EH (cell line): ENCODE data around the gene PLCL2.

ENCODE experiments used
- DNase-seq: peaks from one replicate; pipeline ENCODE4 v3.0.0-alpha.2; 2015; ENCODE audit warnings: low read depth

PLCL2 gene

DNA sequence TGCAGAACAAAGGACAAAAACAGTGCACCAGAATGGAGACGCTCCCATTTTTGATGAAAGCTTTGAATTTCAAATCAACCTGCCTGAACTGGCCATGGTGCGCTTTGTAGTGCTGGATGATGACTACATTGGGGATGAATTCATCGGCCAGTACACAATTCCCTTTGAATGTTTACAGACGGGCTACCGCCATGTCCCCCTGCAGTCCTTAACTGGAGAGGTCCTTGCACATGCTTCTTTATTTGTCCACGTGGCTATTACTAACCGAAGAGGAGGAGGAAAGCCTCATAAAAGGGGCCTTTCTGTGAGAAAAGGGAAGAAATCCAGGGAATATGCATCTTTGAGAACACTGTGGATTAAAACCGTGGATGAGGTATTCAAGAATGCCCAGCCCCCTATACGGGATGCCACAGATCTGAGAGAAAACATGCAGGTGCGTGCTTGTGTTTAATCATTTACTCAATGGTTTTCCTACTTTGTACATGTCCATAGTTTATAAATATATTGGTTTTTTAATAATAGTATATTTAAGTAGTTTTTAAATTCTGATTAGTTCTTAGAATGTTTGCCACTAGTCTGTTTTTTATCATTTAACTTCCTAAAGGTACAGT, 127.1 kb downstream of the PLCL2 start:
- DNase-seq, result no peak

DNA sequence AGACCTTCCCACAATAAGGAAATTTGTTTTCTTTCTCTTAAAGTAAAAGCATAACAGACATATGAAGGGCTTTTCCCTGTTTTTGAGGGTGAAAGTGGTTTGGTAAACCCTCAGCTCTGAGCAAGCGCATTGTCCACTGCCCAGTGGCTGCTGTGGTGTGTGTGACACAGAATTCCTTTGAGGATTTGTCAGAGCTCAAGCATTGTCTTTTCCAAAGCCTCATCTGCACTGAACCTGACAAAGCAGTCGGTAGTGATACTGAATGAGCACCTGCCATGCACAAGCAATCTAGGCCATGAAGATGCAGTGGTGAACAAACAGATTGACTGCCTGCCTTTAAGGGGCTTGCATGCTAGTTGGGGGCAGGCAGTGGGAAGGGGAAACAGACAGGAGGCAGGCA, 128.3 kb downstream of the PLCL2 start:
- DNase-seq, result no peak

DNA sequence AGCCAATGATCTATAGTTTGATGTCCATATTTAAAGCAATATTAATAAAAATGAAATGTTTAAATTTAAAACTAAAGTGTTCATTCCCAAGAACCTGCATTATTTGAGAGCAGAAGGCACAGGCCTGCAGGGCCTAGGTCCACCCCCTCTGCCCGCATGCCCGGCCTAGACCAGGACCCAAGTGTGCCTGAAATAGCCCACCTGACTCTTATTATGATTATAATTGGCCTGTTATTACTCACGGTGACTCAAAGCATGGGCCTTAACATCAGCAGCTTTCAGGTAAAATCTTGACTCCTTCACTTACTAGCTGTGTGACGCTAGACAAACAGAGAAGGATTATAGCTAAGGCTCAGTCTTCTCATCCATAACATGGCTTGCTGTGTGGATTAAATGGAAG, 128.8 kb downstream of the PLCL2 start:
- no peak for DNase-seq

DNA sequence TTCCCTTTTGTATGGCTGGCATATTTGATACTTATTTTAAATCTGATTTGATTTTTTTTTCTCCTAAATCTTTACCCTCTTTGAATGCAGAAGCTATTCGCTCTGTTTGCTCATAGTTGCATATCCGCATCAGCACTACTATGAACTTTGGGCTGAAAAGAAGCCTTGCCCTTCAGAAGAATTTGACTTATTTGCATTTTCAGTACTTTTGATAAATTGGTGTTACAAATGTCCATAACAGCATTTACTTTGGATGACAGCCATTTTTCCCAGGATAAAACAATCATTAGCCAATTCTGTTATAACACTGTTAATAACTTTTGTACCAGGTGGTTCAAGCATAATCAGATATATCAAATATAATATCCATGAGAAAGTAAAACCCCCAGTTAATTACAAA, 129.5 kb downstream of the PLCL2 start:
- DNase-seq, result no peak

DNA sequence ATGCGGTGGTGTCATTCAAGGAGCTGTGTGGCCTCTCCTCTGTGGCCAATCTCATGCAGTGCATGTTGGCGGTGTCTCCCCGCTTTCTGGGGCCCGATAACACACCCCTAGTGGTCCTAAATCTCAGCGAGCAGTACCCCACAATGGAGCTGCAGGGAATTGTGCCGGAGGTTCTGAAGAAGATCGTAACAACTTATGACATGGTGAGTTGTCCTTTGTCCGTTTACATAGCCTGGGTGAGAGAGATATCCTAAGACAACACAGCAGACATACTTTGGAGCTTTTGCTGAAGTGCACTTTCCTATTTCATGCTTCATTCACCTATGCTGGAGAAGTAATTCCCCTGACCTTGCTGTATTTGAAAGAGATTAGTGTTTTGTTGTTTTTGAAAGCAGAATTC, 130.0 kb downstream of the PLCL2 start:
- DNase-seq, result no peak

DNA sequence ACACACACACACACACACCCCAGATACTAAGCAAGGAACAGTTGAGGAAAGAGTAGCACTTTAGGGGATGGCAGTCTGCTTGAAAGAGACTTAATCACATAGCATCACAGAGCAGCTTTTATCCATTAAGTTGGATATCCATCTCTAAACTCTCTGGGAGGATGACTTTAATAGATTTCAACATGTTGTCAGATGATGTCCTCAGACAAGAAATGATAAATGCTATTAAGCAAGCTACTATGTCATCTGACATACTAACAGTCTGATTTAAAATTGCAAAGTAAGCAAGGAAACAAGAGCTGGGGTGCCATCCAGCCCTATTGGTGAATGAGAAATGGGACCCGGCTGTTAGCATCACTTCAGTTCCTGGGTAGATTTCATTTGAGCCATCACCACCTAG, 136.9 kb downstream of the PLCL2 start:
- no peak for DNase-seq

DNA sequence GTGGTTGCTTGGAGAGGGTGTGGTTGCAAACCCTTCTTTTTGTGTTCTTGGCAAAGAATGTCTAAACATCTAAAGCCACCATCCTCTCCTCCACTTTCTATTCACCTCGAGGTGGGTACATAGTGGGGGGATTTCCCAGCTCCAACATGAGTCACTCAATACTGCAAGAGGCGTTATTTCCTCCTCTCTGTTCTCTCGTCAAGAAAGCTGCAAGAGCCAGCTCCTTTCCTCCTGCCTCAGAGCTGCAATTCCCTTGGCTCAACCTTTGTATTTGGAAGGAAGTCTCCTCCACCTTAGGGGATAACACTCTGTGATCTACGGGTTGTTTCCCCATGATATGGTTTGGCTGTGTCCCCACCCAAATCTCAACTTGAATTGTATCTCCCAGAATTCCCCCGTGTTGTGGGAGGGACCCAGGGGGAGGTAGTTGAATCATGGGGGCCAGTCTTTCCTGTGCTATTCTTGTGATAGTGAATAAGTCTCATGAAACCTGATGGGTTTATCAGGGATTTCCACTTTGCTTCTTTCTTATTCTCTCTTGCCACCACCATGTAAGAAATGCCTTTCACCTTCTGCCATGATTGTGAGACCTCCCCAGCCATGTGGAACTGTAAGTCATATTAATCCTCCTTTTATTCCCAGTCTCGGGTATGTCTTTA, 138.4 kb downstream of the PLCL2 start:
- DNase-seq, result no peak

DNA sequence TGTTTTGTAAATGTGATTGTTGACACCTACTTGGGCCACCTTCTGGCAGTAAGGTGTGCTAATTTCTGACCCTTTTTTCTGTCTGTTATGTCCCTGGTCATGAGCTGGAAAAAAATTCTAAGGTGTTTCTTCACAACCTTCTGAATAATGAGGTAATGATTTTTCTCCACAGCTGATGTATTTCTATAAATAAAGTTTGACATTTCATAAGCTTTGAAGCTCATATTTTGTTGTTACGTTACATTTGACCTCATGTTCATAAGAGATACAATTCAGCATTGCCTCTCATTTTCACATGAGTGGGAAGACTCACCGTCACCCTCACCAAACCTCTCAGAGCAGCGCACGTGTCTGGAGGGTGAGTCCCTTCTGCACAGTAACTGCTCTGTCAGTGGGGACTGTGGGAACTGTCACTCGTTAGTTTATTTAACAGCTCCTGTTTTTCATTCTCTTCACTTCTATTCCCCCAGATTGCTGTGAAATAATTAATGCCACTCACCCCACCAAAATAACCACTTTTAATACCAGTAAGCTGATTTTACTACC, 140.9 kb downstream of the PLCL2 start:
- DNase-seq, result no peak

DNA sequence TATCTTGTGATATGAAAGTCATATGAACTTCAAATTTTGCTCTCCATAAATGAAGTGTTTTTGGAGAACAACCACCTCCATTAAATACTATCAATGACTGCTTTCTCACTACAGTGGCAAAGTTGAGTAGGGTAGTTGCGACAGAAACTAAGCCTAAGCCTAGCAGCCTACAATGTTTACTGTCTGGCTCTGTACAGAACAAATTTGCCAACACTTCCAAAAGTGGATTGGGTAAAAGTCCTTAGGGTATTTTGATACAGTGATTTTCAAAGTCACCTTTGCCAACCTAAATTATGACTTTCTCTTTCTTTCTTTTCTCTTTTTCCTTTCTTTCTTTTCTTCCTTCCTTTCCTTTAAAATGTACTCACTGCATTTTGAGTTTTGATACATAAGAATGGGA, 142.6 kb downstream of the PLCL2 start:
- DNase-seq, result no peak

DNA sequence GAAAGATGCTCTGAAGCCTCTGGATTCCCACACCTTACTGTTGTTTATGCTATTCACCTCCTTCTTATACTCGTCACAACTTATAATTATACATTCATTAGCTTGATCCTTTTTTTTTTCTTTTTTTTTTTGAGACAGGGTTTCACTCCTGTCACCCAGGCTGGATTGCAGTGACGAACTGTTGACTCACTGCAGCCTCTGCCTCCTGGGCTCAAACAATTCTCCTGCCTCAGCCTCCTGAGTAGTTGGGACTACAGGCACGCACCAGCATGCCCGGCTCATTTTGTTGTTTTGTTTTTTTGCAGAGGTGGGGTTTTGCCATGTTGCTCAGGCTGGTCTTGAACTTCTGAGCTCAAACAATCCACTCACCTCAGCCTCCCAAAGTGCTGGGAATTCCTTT, 143.6 kb downstream of the PLCL2 start:
- DNase-seq, result no peak

DNA sequence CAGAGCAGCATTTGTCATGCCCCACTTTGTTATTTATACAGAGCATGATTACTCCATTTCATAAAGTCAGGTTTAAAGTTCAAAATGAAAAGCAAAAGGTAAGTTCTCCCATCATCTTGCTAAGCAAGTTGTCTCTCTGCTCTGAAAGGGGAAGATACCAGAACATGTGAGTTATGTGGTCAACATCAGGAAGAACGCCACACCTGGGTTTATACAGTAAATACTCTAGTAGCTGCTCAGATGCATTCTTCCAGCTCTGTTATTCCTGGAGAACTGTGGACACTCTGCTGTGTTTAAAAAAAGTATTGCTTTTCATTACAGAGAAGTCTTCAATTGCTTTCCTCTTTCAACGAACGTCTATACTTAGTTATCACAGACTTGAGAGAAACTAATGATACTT, 145.7 kb downstream of the PLCL2 start:
- no peak for DNase-seq

DNA sequence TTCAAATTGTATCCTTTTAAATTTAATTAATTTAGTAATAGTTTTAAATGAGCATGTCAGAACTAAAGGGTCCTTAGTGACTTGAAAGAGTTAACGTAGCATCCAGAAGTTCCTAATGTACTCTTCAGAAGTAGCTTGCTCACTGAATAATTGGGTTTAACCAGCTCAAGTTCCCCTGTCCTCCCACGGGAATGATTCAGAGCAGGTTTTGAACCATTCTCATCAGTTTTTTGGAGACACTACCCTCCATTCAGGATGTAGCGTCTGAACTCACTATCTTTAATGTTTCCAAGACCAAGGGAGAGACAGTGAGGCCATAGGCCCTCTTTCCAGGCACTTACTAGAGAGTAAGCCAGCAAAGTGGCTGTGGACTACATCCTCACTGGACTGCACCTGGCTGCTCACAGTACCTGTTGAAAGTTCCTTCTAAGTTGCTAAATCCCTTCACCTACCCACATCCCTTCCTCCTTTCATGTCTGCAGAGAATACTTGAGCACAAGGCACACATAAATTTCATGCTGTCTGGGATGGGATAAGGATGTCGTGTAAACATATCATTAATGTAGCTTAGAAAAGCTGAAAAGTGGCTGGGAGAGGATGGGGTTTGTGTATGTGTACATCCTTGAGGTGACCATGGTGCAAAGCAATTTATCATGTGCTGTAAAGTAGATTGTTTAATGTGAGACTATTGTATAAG, 146.3 kb downstream of the PLCL2 start:
- no peak for DNase-seq

DNA sequence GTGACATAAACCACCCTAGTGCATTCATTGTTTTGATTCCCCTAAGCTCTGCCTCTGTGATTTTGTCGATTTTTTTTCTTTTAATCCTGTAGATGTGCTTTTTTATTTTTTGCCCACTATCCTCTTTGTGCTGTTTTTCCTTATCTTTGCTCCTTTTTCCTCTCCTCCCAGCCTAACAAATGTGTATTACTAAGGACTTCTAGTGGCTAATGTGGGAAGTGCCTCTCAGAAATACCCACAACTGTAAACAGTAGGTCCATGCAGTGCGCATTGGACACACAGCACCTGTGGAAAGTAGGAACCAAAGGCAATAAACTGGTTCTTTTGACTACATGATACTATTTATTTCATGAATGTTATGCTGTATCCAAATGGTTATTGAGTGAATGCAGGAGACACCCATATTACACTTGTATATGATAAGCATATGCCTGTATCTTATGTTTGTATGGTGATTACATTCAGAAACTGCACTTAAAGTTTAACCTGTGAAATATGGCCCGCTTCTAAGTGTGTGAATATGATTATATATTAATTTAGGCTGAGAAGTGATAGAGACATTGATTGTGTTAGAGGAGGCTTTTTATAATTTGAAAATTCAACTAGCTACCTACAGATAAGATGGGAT, 147.8 kb downstream of the PLCL2 start:
- peak; percentile 48 for DNase-seq

DNA sequence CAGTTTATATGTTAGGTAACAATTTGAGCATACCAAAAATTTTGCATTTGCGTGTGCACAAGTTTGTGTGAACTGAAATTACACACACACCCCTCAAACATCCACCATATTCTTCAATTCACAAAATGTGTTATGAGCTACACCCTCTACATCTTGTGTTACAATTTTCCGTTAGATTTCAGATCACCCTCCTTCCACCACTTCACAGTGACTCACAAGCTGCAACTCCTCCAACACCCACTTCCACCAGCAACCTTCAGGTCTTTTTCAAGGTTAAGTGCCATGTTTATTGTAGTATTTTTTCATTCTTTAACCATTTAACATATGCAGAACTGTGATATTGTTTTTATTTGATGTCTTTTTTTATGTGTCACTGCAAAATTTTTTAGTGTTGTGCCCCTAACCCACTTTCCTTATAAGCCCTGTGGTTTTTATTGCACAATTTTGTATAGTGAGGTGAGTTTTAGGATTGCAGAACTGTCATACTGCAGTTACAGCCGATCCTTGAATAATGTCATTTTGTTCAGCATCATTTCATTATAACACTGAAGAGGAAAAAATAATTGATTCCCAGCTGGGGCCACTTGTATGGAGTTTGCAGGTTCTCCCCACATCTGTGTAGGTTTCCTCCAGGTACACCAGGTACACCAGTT, 148.9 kb downstream of the PLCL2 start:
- DNase-seq, result no peak

DNA sequence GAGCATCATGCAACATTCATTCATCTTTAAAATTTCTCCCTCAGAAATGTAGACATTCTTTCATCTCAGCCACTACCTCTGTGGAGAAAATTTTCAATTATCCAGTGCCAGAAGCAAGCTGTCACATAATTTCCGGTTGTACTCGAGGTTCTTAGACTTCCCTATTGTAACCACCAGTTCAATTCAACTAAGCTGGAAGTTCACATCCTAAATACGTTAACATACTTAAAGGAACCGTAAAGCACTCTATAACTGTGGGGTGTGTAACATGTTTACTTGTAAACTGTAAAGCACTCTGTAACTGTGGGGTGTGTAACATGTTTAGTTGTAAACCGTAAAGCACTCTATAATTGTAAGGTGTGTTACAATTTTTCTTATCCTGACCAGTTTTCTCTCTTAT, 150.3 kb downstream of the PLCL2 start:
- no peak for DNase-seq

DNA sequence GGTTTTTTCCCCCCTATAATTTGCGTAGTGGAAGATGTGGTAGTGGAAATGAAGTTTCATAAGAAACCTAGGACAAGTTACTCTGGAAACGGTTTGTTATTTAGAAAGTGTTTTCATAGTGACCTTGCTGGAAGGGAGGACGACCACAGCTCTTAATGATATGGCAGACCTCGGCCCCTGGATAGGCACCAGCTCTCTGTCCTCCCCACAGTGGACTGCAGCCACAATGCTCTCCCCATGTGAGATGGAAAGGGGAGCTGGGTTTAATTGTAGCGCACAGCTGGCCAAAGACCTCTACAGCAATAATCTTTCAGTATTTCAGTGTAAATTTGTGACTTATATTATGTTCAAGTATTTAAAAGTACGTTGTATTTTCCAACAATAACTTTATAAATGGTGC, 151.2 kb downstream of the PLCL2 start:
- DNase-seq, result no peak

DNA sequence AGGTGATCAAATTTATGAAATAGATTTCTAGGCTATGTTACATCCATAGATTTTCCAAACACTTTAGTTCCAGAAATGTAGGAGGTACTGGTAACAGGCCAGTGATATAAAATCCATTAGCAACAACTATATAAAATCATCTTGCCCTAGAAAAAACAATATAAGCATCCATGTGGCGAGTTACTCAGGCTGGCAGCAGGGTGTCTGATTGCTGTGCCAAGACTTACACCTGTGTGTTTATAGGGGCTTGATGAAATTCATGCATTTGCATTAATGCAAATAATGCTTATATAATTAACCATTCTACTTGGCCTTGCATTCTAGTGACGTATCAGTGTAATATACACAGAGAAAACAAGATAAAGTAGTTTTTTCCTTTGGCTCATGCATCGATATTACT, 153.4 kb downstream of the PLCL2 start:
- DNase-seq, result no peak

DNA sequence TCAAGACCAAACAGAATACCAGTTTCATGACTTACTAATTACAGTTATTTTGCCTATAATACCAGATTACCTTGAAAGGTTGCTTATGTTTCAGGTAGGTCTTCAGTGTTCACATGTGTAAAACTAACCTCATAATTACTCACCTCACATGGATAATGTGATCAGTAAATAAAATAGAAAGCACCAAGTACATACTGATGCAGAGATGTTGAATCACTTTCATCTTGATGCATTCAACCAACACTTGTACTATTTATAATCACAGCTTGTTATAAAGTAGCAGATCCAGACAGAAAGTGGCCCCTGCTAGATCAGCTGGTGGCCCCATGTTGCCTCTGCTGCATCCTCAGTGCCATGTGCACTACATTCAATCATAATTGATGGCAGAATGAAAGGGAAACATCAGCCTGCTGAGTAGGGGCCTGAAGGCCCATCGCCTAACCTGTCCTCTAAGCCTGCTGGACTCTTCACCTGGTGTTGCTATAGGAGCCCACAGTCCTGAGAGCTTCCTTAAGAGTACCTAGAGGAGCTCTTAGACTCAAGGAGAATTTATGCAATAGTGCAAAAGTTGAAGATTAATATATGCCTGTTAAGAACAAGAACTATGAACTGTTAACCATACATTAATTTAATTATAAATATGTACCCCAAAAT, 154.3 kb downstream of the PLCL2 start:
- DNase-seq, result no peak

DNA sequence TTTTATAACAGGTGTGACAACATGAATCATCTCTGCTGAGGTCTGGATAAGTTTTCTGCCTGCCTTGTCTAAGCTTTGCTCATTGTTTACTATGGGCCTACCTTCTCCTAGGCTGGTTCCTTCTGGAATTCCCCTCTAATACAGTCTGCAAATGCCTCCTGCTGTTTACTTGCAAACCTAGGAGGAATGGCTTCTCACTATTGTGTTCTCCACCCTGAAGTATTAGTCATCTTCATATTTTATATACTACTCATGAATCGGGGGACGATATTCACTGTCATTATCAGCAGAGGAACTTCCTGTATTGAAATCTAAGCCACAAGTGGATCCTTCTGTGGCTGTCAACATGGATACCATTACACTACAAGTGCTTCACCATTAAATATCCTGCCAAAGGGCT, 154.8 kb downstream of the PLCL2 start:
- DNase-seq, result peak; percentile 89

DNA sequence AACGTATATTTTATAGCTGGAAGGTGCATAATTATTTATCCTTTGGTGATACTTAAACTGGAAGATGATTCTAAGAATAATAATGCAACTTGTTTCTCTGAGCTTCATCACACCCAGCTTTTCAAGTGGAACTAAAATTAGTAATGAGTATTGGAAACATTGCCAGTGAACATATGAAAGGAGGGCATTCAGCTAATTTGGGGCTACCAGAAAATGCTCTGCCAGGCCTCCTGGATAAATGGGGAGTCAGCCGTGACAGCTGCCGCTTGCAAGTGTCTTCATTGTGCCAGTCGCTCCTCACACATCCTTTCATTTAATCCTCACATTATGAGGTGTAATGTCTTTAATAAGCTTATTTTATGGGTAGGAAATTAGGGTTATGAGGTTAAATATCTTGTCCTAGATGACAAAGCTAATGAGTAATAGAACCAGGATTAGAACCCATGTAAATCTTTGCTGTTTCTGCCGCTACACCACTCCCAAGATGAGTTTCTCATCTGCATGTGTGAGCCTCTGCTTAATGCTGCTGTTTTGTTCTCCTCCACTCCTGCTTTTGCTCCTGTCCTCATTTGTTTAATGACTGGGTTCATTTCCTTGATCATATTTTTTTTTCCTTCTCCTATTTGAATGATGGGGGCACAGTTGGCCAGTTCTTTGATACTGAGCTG, 155.7 kb downstream of the PLCL2 start:
- no peak for DNase-seq

DNA sequence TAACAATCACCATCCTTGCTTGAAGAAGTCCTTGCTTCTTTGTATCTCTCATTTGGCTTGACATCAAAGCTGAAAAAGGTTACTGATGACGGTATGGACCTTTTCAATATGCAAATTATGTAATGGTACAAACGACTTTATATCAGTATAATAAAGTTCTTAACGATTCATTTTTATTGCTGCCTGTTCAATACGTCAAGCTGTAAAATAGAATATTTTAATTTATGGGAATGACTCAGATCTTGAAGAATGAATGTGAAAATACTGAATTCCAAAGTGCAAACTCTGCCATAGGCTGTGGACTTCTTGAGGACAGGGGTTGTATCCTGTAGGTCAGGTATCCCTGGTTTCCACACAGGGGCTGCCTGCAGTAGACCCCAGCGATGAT, 156.2 kb downstream of the PLCL2 start:
- DNase-seq, result peak; percentile 51
